ENCODE data around the gene ITIH3. TPM values are rescaled to one million over a fixed set of nuclear protein-coding genes. Genes with fewer than 3 reads are reported as not detected.

ITIH3 gene
- total RNA-seq, 2 experiments from 2014 or later, result not detected

GRCh38 chr3:52787246-52787645, 7.3 kb upstream of the ITIH3 start:
- Mint-ChIP-seq H3K4me1 (ENCODE audit: low read depth) (no peaks in the 10 kb centered on the region), H3K27me3 (no peaks in the 10 kb centered on the region), H3K4me3 (no peak overlapping the region), H3K36me3 (ENCODE audit: low read depth) (no peaks in the 10 kb centered on the region), H3K27ac (no peak overlapping the region), H3K9me3 (no peaks in the 10 kb centered on the region)
- intact Hi-C loops (cut with DNase I, micrococcal nuclease), result no loop called here
- Histone ChIP-seq H3K27me3 (ENCODE audit: control insufficient read depth in 1 of 2, insufficient read depth in 2 of 2, low read length in 2 of 2) (no peaks in the 10 kb centered on the region), H3K36me3 (ENCODE audit: insufficient read depth, low read length) (no peaks in the 10 kb centered on the region), H3K27ac (ENCODE audit: low read depth in 1 of 2, low read length in 2 of 2) (no peak overlapping the region), H3K4me3 (ENCODE audit: low read length) (no peak overlapping the region), H3K9me3 (ENCODE audit: control insufficient read depth in 1 of 2, insufficient read depth in 1 of 2, low read length in 2 of 2) (no peaks in the 10 kb centered on the region), H3K4me1 (ENCODE audit: insufficient read depth, low read length) (no peaks in the 10 kb centered on the region)
- POLR2A ChIA-PET, result no interaction called here
- TF ChIP-seq CTCF (IDR thresholded peaks at IDR 0.05), result no peak
- ATAC-seq (ENCODE audit: poor library complexity), result no peak
- CTCF ChIA-PET, result no interaction called here
- no peak for DNase-seq

GRCh38 chr3:52787672-52788625, 6.6 kb upstream of the ITIH3 start:
- POLR2A ChIA-PET, result no interaction called here
- no peak for DNase-seq

GRCh38 chr3:52788890-52789745, 5.5 kb upstream of the ITIH3 start:
- no peak for TF ChIP-seq CTCF (IDR thresholded peaks at IDR 0.05)
- no peak overlapping the region for H3K4me3 ChIP-seq (ENCODE audit: low read length)
- no peak overlapping the region for H3K27ac ChIP-seq (ENCODE audit: low read depth in 1 of 2, low read length in 2 of 2)
- H3K27me3 ChIP-seq (ENCODE audit: control insufficient read depth in 1 of 2, insufficient read depth in 2 of 2, low read length in 2 of 2), result no peaks in the 10 kb centered on the region
- intact Hi-C loops (cut with DNase I, micrococcal nuclease), result no loop called here
- H3K36me3 ChIP-seq (ENCODE audit: insufficient read depth, low read length), result no peaks in the 10 kb centered on the region
- H3K9me3 ChIP-seq (ENCODE audit: control insufficient read depth in 1 of 2, insufficient read depth in 1 of 2, low read length in 2 of 2), result no peaks in the 10 kb centered on the region
- H3K4me1 ChIP-seq (ENCODE audit: insufficient read depth, low read length), result no peaks in the 10 kb centered on the region
- Mint-ChIP-seq H3K27ac (no peak overlapping the region), H3K36me3 (ENCODE audit: low read depth) (no peaks in the 10 kb centered on the region), H3K9me3 (no peaks in the 10 kb centered on the region), H3K4me3 (no peak overlapping the region), H3K27me3 (no peaks in the 10 kb centered on the region), H3K4me1 (ENCODE audit: low read depth) (no peaks in the 10 kb centered on the region)
- CTCF ChIA-PET, result no interaction called here
- ATAC-seq (ENCODE audit: poor library complexity), result no peak
- POLR2A ChIA-PET, result no interaction called here
- DNase-seq, result no peak

More at GRCh38 chr3:52787672-52788625, 6.6 kb upstream of the ITIH3 start:
- CTCF ChIA-PET, result no interaction called here
- no peaks in the 10 kb centered on the region for H3K27me3 Mint-ChIP-seq
- no peak overlapping the region for H3K4me3 Mint-ChIP-seq
- no peak for TF ChIP-seq CTCF (IDR thresholded peaks at IDR 0.05)
- H3K9me3 Mint-ChIP-seq, result no peaks in the 10 kb centered on the region
- no peak overlapping the region for H3K27ac Mint-ChIP-seq
- Histone ChIP-seq H3K27me3 (ENCODE audit: control insufficient read depth in 1 of 2, insufficient read depth in 2 of 2, low read length in 2 of 2) (no peaks in the 10 kb centered on the region), H3K27ac (ENCODE audit: low read depth in 1 of 2, low read length in 2 of 2) (no peak overlapping the region), H3K36me3 (ENCODE audit: insufficient read depth, low read length) (no peaks in the 10 kb centered on the region), H3K4me3 (ENCODE audit: low read length) (no peak overlapping the region), H3K9me3 (ENCODE audit: control insufficient read depth in 1 of 2, insufficient read depth in 1 of 2, low read length in 2 of 2) (no peaks in the 10 kb centered on the region), H3K4me1 (ENCODE audit: insufficient read depth, low read length) (no peaks in the 10 kb centered on the region)
- ATAC-seq (ENCODE audit: poor library complexity), result no peak
- intact Hi-C loops (cut with DNase I, micrococcal nuclease), result no loop called here
- H3K4me1 Mint-ChIP-seq (ENCODE audit: low read depth), result no peaks in the 10 kb centered on the region
- no peaks in the 10 kb centered on the region for H3K36me3 Mint-ChIP-seq (ENCODE audit: low read depth)
